ACC112 (cell line): ENCODE results near the gene ZSWIM4.

ENCODE experiments used
- H2AFZ ChIP-seq: fragments of 200-600 bp; sonication (generic); one replicate; pipeline ENCODE4 v1.6.0; 2017; ENCODE audit warnings: antibody characterized with exemption, low read length; ENCODE audit not compliant: unreplicated experiment
- H3K27ac ChIP-seq: fragments of 200-600 bp; sonication (generic); 2 replicates; pipeline ENCODE4 v1.5.1; 2014; ENCODE audit warnings: low read depth, mild to moderate bottlenecking, antibody characterized with exemption, low read length, moderate library complexity
- H3K27me3 ChIP-seq: fragments of 200-600 bp; sonication (generic); 2 replicates; pipeline ENCODE4 v1.6.1; 2014; ENCODE audit warnings: mild to moderate bottlenecking, antibody characterized with exemption, low read length, moderate library complexity, mixed read lengths; ENCODE audit not compliant: insufficient read depth
- H3K36me3 ChIP-seq: fragments of 200-600 bp; sonication (generic); 2 replicates; pipeline ENCODE4 v1.6.1; 2016; ENCODE audit warnings: mild to moderate bottlenecking, antibody characterized with exemption, low read length, moderate library complexity, mixed read lengths; ENCODE audit not compliant: insufficient read depth
- H3K4me1 ChIP-seq: fragments of 200-600 bp; sonication (generic); one replicate; pipeline ENCODE4 v1.6.1; 2016; ENCODE audit warnings: low read length, mixed read lengths; ENCODE audit not compliant: insufficient read depth, unreplicated experiment, control insufficient read depth
- H3K4me3 ChIP-seq: fragments of 200-600 bp; sonication (generic); 2 replicates; pipeline ENCODE4 v1.5.1; 2014; ENCODE audit warnings: mild to moderate bottlenecking, low read depth, low read length
- H3K79me2 ChIP-seq: fragments of 200-600 bp; sonication (generic); one replicate; pipeline ENCODE4 v1.6.0; 2016; ENCODE audit warnings: low read length; ENCODE audit not compliant: control insufficient read depth, unreplicated experiment, insufficient read depth

ZSWIM4 gene

DNA sequence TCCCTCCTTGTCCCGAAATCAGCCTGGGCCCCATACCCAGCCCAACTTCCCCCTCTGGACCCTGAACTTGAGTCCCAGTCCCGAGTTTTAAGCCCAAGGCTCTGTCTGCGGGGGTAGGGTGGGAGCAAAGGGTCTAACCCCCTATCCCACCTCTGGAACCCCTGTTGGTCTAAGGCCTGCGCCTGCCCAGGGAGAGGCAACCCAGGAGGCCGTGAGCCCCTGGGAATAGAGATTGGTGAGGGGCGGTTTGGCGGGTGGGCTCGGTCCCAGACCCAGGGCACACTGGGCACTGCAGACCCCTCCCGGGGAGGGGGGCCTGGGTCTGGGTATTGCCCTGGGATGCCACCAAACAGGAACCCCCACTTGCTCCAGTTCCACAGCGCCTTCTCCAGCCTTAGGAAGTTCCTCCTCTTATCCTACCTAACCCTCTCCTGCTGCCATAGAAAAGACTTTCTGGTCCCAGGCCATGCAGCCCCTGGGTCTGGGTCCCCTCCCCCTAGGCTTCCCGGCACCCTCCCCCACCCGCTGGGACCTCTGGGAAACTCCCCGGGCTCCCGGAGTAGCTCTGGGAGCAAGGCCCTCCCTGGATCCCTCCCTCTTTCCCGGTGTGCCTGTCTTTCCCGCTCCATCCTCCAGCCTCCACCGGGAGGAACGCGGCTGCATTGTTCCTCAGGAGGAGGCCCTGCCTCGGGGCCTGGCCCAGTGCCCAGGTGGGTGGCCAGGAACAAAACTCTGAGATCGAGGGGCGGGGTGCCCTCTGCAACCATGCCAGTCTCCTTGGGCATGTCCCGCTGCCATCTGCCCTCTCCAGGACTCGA lies 48.1 kb downstream of the ZSWIM4 start:
- Histone ChIP-seq H3K27ac (peak overlapping the region; percentile 100), H3K79me2 (peaks cover 48% of the 10 kb centered on the region), H3K36me3 (peaks cover 15% of the 10 kb centered on the region; the same call in 1 of the 2 replicates), H3K4me1 (peaks cover 35% of the 10 kb centered on the region), H3K27me3 (no peaks in the 10 kb centered on the region), H2AFZ (peak overlapping the region; percentile 56), H3K4me3 (peak overlapping the region; percentile 78)

DNA sequence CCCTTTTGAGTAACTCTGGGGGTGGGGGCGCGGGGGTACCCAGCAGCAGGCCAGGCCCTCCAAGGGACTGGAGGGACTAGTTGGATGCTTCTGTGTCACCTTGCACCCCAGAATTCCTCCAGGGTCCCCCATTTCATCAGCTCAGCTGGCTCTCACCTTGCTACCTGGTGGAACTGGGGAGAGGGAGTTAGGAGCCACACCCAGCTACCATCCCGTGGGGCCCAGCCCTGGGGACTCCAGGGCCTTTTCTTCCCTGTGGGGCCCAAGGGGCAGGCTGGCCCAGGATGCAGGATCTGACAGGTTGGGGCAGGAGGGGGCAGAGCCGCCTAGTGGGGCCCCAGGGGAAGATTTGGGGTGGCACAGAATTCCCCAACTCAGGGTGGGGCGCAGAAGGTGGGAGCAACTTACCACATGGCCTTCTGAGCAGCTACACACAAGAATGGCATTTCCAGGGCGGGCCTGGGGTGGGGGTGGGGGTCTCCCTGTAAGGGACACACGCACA lies 48.9 kb downstream of the ZSWIM4 start:
- H3K4me1 ChIP-seq: peaks cover 30% of the 10 kb centered on the region
- H3K27ac ChIP-seq: peak overlapping the region; percentile 100
- no peaks in the 10 kb centered on the region for H3K27me3 ChIP-seq
- H2AFZ ChIP-seq: no peak overlapping the region
- peaks cover 13% of the 10 kb centered on the region; the same call in 1 of the 2 replicates for H3K36me3 ChIP-seq
- H3K4me3 ChIP-seq: peak overlapping the region; percentile 78
- peaks cover 40% of the 10 kb centered on the region for H3K79me2 ChIP-seq

DNA sequence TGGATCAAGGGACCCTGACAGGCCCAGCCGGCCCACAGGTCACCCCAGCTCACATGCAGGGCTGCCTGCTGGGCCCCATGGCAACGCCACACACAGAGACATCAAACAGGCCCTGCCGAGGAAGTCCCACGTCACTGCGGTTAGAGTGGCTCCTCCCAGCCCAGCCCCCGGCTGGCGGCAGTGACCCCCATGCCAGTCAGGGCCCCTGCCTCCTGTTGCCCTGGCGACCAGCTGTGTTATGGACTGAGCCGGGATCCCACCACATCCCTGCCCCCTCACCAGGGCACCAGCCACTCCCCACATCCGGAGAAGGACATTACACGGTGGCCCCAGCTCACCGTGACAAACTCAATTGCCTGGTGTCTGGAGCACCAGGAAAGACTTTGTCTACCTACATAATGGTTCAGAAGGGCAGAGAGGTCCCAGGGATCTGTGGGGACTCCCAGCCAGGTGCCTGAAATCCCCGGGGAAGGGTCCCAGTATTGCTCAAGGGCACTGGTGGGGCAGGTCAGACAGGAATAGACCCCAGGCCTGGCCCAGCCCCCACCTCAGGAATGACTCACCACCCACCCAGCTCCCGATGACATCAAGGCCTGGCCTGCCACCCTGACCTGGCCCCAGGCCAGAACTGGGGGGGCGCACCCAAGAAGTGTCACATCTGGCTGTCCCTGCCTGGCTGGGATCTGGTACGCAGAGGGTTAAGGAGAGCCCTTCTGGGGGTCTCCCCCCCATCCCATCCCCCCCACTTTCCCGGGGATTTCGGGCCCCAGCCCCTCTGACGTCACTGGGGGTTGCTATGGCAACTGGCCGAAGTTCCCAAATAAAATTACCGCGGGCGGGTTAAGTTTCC lies 51.5 kb downstream of the ZSWIM4 start:
- 0 out of 2 replicates have a peak, but pooled peaks cover 2% of the 10 kb centered on the region for H3K36me3 ChIP-seq

DNA sequence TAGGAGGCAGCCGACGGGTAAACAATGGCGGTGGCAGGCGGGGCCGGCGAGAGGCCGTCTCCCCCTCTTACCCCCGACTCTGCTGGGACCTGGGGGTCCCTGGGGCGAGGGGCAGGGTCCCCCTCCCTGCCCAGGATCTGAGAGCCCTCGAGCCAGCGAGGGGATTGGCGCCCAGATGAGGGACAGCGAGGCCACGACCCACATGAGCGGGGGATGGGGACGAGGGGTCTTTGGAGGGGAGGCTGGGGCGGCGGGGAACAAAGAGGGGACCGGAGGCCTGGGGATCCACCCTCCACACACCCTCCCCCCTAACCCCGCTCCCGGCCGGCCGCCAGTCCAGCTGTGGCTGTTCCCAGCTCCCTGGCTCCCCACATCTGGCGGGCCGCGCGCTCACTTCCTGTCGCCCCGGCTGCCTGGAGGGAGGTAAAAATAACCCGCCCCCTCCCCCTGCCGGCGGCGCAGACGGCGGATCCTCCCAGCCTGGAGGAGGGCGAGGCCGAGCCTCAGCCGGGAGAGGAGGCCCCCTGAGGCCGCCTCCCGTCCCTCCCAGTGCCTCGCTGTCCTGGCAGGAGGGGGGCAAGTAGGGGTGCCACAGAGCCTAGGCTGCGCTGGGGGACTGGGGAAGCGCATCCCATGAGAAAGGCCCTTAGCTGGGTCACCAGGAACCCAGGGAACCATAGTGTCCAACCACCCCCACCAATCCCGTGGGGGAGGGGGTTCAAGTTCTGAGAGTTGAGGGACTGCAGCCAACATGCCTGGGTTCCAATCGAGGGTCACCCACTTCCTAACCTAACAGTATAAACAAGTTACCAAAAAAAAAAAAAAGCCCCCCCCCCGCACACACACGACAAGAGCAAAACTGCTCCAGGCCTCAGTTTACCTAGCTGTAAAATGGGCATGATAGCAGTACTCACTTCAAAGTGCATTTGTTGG lies 52.4 kb downstream of the ZSWIM4 start:
- H2AFZ ChIP-seq: no peak overlapping the region
- H3K4me1 ChIP-seq: peaks cover 51% of the 10 kb centered on the region
- peak overlapping the region; percentile 76 for H3K4me3 ChIP-seq
- peak overlapping the region; percentile 99 for H3K27ac ChIP-seq
- H3K36me3 ChIP-seq: no peaks in the 10 kb centered on the region
- H3K27me3 ChIP-seq: no peaks in the 10 kb centered on the region
- peaks cover 6% of the 10 kb centered on the region for H3K79me2 ChIP-seq

More for the DNA sequence above, 51.5 kb downstream of the ZSWIM4 start:
- Histone ChIP-seq H3K27ac (peak overlapping the region; percentile 99), H2AFZ (no peak overlapping the region), H3K27me3 (no peaks in the 10 kb centered on the region), H3K79me2 (peaks cover 14% of the 10 kb centered on the region), H3K4me1 (peaks cover 46% of the 10 kb centered on the region), H3K4me3 (peak overlapping the region; percentile 76)

DNA sequence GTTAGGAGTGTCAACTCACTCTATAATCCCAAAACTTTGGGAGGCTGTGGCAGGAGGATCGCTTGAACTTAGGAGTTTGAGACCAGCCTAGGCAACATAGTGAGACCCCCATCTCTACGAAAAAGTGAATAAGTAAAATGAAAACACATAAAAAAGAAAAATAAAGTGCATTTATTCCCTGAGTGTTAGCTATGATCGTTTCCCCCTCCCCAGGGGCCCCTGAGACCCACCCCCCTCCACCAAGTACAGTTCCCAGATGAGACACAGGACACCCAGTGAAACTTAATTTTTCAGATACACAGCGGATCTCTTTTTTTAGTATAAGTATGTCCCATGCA lies 53.1 kb downstream of the ZSWIM4 start:
- H3K27ac ChIP-seq: peak overlapping the region; percentile 99
- peaks cover 49% of the 10 kb centered on the region for H3K4me1 ChIP-seq
- H2AFZ ChIP-seq: no peak overlapping the region
- H3K27me3 ChIP-seq: no peaks in the 10 kb centered on the region
- H3K36me3 ChIP-seq: no peaks in the 10 kb centered on the region
- H3K4me3 ChIP-seq: no peak overlapping the region
- H3K79me2 ChIP-seq: peaks cover under 1% of the 10 kb centered on the region

DNA sequence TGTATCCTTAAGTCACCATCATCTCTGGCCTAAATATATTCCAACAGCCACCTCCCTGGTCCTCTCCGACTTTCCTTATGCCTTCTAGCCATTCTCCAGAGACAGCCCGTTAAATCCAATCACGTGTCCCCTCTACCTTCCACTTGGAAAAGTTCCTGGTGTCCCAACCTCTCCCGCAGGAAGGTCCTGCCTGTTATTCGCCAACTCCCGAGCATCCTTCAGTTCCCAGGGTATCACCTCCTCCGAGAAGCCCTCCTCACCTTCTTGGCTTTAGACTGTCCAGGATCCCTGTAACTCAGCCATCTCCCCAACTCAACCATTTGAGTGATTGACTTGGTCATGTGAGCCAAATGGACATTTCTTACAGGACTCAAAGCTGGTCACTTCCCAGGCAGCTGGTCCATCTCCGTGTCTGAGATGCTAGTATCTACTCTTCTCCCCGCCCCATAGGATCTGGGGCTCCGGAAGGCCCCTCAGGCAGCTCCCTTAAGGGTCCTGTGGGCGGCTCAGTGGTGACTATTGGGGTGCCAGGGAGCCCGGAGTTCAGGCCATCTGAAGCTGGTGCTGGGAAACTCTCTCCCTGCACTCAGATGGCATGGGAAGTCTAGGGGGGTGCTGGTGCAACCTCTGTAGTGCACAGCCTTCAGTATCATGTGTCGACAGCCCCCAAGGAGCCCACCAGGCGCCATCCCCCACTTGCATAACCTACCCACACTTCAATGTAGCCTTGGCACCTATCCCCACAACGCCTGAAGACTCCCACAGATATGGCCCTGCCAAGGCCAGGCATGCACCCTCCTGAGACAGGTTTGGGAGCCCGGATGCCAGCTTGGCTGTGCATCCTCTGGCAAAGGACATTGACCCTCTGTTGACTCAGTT lies 53.8 kb downstream of the ZSWIM4 start:
- Histone ChIP-seq H3K36me3 (no peaks in the 10 kb centered on the region), H3K4me1 (peaks cover 45% of the 10 kb centered on the region), H2AFZ (no peak overlapping the region), H3K27ac (peak overlapping the region; percentile 99), H3K79me2 (no peaks in the 10 kb centered on the region), H3K27me3 (no peaks in the 10 kb centered on the region), H3K4me3 (no peak overlapping the region)

DNA sequence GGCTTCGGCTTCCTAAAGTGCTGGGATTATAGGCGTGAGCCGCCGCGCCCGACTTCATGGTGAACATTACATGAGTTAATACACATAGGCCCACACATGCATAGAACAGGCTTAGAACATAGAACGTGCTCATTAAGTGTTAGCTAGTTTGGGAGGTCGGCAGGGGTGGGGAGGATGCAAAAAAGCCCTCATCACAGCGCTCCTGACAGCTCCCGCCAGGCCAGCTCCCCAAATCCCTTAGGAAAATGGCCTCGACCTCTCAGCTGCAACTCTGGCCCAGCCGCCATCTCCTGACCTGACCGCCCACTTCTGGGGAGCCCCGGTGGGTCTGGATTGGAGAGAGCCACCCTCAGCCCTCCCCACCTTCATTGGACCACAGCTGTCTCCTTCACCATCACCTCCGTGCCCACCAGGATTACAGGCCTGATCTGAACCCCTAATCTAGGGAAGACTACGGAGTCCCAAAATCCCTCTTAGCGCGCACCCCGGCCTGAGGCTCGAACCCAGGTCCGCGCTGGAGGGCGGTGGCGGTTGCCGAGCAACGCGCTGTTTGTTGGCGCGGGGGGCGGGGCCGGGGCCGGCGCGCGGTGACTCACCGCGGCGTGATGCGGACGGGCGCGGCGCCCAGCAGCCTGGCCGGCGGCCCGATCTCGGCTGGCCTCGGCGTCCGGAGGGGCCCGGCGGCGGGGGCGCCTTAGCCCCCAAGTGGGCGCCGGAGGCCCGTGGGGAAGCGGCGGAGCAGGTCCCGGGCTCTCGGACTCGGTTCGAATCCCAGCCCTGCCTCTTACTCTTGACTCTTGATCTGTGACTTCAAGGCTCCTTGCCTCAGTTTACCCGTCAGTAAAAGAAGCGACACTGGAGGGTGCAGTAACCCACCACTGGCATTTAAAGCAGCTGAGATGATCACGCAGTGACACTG lies 55.0 kb downstream of the ZSWIM4 start:
- Histone ChIP-seq H3K79me2 (no peaks in the 10 kb centered on the region), H3K36me3 (no peaks in the 10 kb centered on the region), H3K27me3 (no peaks in the 10 kb centered on the region), H3K4me3 (peak overlapping the region; percentile 74), H3K27ac (peak overlapping the region; percentile 100), H2AFZ (peak overlapping the region; percentile 50), H3K4me1 (peaks cover 42% of the 10 kb centered on the region)

DNA sequence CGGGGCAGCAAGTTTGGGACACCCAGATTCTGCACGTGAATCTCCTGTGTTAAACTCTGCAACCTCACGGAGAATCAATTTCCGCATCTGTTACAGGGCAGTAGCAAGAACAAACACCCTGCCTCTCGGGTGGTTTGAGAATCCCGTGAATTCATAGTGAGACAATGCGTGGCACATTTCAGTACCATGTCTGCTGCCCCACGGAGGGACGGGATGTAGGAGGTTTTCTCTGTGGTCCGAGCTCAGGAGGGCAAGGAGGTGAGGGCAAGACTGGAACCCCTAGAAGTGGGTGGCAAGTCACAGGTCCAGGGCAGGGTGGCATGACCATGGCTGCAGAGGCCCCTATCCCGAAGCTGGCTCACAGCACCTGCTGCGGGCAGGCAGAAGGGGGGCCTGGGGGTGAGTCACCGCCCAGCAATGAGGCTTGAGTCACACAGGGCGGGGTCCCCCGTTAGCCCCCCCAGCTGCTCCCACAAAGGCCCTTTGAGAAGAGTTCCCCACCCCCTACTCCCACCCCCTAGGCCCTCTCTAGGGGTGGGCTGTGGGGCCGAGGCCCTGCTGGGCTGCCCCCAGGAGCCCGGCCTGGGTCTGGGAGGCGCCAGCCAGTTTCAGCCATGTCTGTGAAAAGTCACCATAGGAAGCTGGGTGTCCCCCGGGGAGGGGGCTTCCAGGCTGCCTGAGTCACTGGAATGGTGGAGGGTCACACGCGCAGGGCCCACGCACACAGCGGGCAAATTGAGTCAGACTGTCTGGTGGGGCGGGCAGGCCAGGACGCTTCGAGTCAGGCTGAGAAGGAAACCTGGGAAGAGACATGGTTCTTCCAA lies 55.9 kb downstream of the ZSWIM4 start:
- Histone ChIP-seq H2AFZ (peak overlapping the region; percentile 25), H3K4me1 (peaks cover 42% of the 10 kb centered on the region), H3K79me2 (no peaks in the 10 kb centered on the region), H3K4me3 (peak overlapping the region; percentile 74), H3K27ac (peak overlapping the region; percentile 100), H3K36me3 (no peaks in the 10 kb centered on the region), H3K27me3 (no peaks in the 10 kb centered on the region)
